ENCODE data around the gene RPL37. TPM values are rescaled to one million over a fixed set of nuclear protein-coding genes. Genes with fewer than 3 reads are reported as not detected.
"Not testable (repeated sequence)": the region's sequence is repeated elsewhere in the genome, so short reads cannot be mapped to it uniquely, and the experiment has no call there.

The RPL37 gene
- 4,417 and 5,544 TPM in 2 replicates for total RNA-seq (2014; rRNA removed; shearing (Covaris generic))
- 43.0 and 169 TPM in 2 replicates for polyA plus RNA-seq (2014; cell fraction: nucleus; rRNA removed)

DNA sequence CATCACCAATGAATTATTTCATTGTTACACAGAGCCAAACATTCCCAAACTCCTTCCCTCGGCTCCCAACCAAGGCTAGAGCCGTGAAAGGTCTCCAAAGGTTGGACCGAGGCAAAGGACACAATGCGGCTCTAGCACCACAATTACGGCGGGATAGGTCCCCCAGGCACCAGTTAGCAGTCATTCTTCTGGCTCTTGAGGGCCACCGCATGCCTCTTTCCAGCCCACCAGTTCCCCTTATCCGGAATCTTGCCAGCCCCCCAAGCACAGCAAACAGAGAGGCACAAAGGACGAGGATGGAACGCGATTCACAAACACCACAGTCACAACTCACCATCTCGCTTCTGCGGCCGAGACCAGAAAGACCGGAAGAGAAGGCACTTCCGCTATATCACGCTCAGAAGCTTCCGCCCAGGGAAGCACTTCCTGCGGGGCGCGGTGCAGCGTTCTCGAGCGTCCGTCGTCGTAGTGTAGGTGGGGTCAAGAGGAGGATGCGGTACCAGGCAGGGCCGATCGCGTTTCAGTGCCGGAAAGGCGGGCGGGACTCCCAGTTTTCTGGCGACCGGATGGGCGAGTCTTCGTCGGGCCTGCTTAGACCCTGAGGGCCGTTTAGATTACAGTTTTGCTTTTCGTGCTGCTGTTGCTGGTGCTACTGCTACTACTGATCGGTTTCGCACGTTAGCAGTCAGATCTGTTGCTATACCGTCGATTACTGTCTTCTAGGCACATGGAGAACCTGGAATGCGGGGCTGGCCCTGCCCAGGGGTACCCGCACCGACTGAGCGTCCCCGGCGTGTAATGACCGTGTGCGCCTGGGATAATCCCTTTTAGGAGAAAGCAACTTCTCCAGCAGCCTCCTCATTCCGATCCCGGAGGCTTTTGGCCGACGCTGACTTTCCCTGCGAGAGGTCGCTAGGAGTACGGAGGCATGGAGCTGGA is at the start of gene RPL37:
TSS of gene RPL37 (minus strand) at position 374 of the 939 bp plus-strand sequence. CDS start at position 337, 37 bp downstream.
- DNase-seq (ENCODE audit: extremely low read depth, low read depth): peak; percentile 97

DNA sequence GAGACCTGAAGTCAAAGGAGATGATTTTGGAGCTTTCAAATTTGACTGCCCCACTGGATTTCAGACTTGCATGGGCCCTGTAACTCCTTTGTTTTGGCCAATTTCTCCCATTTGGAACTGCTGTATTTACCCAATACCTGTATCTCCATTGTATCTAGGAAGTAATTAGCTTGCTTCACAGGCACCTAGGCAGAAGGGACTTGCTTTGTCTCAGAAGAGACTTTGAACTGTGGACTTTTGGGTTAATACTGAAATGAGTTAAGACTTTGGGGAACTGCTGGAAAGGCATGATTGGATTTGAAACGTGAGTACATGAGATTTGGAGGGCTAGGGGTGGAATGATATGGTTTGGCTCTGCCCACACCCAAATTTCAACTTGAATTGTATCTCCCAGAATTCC is 48.0 kb upstream of the RPL37 start:
- not testable (repeated sequence) for DNase-seq (ENCODE audit: extremely low read depth, low read depth)

DNA sequence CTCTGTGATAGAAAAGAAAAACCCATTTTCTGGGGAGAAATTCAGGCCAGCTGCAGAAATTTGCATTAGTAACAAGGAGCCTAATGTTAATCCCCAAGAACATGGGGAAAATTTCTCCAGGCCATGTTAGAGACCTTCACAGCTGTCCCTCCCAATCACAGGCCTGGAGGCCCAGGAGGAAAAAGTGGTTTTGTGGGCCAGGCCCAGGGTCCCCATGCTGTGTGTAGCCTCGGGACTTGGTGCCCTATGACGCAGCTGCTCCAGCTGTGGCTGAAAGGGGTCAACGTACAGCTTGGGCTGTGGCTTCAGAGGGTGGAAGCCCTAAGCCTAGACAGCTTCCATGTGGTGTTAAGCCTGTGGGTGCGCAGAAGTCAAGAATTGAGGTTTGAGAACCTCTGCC is 47.3 kb upstream of the RPL37 start:
- no peak for DNase-seq (ENCODE audit: extremely low read depth, low read depth)

- DNase-seq (ENCODE audit: extremely low read depth, low read depth): peak; percentile 33
Observed at GRCh38 chr5:40879163-40879942, 44.3 kb upstream of the RPL37 start.

- no peak for DNase-seq (ENCODE audit: extremely low read depth, low read depth)
Observed at GRCh38 chr5:40877371-40877988, 42.5 kb upstream of the RPL37 start.

- DNase-seq (ENCODE audit: extremely low read depth, low read depth): no peak
Observed at GRCh38 chr5:40875958-40876357, 40.9 kb upstream of the RPL37 start.

DNA sequence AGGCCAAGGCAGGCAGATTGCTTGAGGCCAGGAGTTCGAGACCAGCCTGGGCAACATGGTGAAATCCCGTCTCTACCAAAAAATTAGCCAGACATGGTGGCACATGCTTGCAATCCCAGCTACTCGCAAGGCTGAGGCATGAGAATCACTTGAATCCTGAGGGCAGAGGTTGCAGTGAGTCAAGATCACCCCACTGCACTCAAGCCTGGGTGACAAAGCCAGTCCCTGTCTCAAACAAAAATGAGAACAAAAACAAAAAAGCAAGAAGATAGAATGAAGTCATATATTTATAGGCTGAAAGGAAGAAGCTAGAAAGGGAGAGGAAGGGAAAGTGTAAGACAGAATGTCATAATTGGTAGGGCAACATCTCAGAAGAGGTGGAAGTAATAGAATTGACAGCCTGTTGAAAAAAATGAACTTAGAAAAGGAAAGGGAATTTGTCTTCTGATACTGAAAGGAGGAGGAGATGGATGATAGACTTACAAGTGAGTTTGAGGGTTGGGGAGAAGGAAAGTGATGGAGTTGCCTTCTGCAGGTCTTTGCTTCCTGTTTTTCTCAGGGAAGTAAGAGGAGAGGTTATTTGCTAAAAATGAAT is 38.4 kb upstream of the RPL37 start:
- no peak for DNase-seq (ENCODE audit: extremely low read depth, low read depth)

- DNase-seq (ENCODE audit: extremely low read depth, low read depth): not testable (repeated sequence)
Observed at GRCh38 chr5:40872253-40872652, 37.2 kb upstream of the RPL37 start.

DNA sequence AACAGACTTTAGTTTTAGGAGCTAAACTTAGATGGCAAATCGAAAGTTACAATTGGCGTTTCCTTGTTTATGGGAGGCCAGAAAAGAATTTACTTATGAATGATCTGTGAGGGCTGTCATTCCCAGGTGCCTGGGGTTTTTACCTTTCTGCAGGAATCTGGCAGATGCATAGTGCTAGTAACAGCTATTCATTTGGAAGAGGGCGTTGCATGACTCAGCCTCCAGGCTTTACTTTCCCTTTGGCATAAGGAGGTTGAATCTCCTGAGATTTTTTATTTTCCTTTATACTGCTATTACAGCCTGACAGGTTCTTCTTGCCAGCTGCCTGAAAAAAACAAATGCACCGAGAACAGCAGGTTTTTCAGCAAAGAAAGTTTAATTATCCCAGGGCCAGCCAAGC is 36.2 kb upstream of the RPL37 start:
- no peak for DNase-seq (ENCODE audit: extremely low read depth, low read depth)

DNA sequence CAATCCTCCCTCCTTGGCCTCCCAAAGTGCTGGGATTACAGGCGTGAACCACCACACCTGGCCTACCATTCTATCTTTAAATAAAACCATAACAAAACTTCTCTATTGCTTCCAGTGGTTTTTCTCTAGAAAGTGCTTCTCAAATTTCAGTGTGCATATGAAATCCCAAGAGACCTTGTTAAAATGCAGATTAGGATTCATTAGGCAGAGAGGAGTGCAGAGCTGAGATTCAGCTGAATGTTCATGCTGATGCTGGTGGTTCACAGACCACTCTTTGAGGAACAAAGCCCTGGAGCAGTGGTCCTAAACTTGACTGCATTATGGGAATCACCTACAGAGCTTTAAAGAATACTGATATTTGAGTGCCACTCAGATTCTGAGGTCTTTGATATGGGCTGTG is 34.4 kb upstream of the RPL37 start:
- no peak for DNase-seq (ENCODE audit: extremely low read depth, low read depth)

DNA sequence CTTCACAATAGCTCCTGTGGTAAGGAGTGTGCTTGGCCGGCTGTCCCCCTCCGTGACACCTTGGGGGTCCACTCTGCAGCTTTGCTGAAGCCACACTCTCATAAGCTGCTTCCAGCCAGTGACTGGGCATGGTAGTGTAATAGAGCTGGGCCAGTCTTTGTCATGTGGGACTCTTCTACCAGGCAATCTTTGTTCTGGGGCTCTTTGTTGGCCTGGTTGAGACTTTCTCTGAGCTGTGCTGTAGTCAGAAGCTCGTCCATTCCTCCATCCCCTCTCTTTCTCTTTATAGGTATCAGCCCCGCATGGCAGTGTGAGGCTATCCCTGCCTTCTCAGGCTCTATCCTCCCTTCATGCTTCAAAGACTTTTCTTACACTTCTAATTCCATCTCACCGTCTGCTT is 31.8 kb upstream of the RPL37 start:
- no peak for DNase-seq (ENCODE audit: extremely low read depth, low read depth)

DNA sequence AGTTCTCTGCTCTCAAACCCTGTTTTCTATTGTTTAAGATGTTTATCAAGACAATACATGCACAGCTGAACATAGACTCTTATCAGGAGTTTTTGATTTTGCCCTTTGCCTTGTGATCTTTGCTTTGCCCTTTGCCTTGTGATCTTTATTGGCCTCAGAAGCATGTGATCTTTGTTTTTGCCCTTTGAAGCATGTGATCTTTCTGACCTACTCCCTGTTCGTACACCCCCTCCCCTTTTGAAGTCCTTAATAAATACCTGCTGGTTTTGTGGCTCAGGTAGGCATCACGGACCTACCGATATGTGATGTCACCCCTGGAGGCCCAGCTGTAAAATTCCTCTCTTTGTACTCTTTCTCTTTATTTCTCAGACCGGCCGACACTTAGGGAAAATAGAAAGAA is 30.0 kb upstream of the RPL37 start:
- DNase-seq (ENCODE audit: extremely low read depth, low read depth): not testable (repeated sequence)

DNA sequence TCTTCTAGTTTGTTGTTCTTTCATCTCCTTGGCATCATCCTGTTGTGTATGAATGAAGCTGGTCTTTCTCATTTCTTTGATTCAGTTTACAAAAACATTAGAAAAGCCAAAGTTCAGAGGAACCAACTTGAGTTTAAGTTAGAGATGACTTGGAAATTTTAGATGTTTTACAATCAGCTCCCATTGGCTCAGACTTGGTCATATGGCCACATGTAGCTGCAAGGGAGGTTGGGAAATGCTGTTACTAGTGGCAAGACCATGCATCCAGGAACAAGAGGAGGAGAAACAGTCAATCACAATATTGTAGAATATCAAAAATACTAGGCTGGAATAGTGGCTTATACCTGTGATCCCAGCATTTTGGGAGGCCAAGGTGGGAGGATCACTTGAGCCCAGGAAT is 25.7 kb upstream of the RPL37 start:
- DNase-seq (ENCODE audit: extremely low read depth, low read depth): no peak

- DNase-seq (ENCODE audit: extremely low read depth, low read depth): no peak
Observed at GRCh38 chr5:40853632-40854192, 18.7 kb upstream of the RPL37 start.

DNA sequence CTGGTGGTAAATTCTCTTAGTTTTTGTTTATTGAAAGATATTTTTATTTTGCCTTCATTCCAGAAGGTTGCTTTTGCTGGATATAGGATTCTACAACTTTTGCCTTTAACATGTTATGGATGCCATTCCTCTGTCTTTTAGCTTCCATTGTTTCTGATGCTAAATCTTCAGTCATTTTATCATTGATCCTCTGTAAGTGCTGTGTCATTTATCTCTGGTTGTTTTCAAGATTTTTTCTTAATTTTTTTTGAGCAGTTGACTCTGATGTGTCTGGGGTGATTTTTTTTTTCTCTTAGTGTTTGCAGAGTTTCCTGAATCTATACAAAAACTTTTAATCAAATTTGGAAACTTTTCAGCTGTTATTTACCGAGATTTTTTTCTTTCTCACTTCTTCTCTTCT is 12.5 kb upstream of the RPL37 start:
- no peak for DNase-seq (ENCODE audit: extremely low read depth, low read depth)

GRCh38 chr5:40846371-40846770 is 11.3 kb upstream of the RPL37 start:
- DNase-seq (ENCODE audit: extremely low read depth, low read depth): no peak

DNA sequence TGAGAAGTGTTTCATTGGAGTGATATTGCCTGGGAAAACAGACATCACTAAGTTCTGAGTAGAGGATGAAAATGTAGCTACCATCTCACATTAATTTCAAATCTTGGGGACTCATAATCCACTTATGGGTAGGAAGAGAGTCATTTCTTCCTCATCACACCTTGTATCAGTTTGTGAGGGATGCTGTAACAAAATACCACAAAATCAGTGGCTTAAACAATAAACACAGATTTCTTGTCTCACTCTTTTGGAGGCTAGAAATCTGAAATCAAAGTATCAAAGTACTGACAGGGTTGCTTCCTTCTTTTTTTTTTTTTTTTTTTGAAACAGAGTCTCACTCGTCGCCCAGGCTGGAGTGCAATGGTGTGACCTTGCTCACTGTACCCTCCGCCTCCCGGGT is 9.5 kb upstream of the RPL37 start:
- DNase-seq (ENCODE audit: extremely low read depth, low read depth): no peak

DNA sequence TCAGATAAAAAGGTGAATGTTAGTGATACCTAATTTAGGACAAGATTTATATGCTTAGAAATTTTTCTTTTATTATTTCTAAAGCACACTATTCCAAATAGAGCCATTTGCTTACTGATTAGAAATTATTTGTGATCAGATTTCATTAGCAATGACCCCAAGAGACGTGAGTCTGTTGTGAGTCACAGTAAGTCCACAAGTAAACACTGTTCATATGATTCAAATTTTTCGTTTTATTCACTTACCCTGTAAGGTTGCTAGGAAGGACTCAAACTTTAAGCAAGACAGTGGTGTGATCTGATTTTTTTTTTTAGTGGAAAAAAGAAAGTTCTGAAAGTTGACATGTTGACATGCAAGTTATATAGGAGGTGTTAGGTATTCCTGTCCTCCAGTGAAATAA is 7.3 kb upstream of the RPL37 start:
- no peak for DNase-seq (ENCODE audit: extremely low read depth, low read depth)

GRCh38 chr5:40841068-40841805 is 6.2 kb upstream of the RPL37 start, which contains the start of gene CARD6:
CARD6 (plus strand) TSS chr5:40841367; CDS start chr5:40841383, 16 bp downstream.
- peak; percentile 56 for DNase-seq (ENCODE audit: extremely low read depth, low read depth)

DNA sequence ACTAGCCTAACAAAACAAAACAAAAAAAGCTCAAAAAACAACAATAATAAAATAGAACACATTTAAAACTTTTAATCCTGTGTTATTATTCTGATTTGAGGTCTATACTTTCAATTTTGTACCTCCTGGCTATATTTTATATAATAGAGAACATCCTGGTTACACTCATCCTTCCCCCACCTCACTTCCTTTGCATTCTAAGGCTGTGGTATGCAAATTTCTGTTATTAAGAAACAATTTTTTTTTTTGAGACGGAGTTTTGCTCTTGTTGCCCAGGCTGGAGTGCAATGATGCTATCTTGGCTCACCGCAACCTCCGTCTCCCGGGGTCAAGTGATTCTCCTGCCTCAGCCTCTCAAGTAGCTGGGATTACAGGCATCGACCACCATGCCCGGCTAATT is 3.1 kb upstream of the RPL37 start:
- DNase-seq (ENCODE audit: extremely low read depth, low read depth): no peak

Data from NCI-H460 (cell line).